ENCODE measurements around the gene ZNF543. TPM values are rescaled to one million over a fixed set of nuclear protein-coding genes. Genes with fewer than 3 reads are reported as not detected.
"Not testable (repeated sequence)": the region's sequence is repeated elsewhere in the genome, so short reads cannot be mapped to it uniquely, and the experiment has no call there.

Gene ZNF543
- total RNA-seq, 2 donors from 2014 or later = 2.8 to 3.5 TPM

GRCh38 chr19:57366776-57367175 is 46.5 kb downstream of the ZNF543 start:
- intact Hi-C loops (cut with DNase I, micrococcal nuclease) = no loop called here
- no peak for ATAC-seq
- DNase-seq = no peak

- intact Hi-C loops (cut with DNase I, micrococcal nuclease) = no loop called here
- ATAC-seq (no peak), DNase-seq (no peak)
Observed at GRCh38 chr19:57374179-57374578, 53.9 kb downstream of the ZNF543 start.

GRCh38 chr19:57374647-57375046 is 54.4 kb downstream of the ZNF543 start:
- intact Hi-C loops (cut with DNase I, micrococcal nuclease); DNase-seq; ATAC-seq: not testable (repeated sequence)

GRCh38 chr19:57376151-57376550 is 55.9 kb downstream of the ZNF543 start:
- intact Hi-C loops (cut with DNase I, micrococcal nuclease) = no loop called here
- ATAC-seq (no peak), DNase-seq (no peak)

- no peak for ATAC-seq
- no peak for DNase-seq
- intact Hi-C loops (cut with DNase I, micrococcal nuclease) = no loop called here
Observed at GRCh38 chr19:57377498-57378146, 57.4 kb downstream of the ZNF543 start.

Other genes starting within 250 kb of the ZNF543 start
- gene USP29, start 200.5 kb upstream of the ZNF543 start, total RNA-seq = not detected
- not detected for gene ZIM3, start 175.3 kb upstream of the ZNF543 start, total RNA-seq
- not detected for gene DUXA, start 153.0 kb upstream of the ZNF543 start, total RNA-seq
- gene ZNF264, start 129.0 kb upstream of the ZNF543 start, total RNA-seq = 10 to 100 TPM; 28.2 to 29.4 TPM
- gene AURKC, start 89.4 kb upstream of the ZNF543 start, total RNA-seq = under 1 TPM; 0.67 to 0.89 TPM
- gene ZNF805, start 79.8 kb upstream of the ZNF543 start, total RNA-seq = 10 to 100 TPM in 1 of 2 donors, 1 to 10 TPM in 1; 9.5 to 10.4 TPM
- 10 to 100 TPM; 33.1 to 41.6 TPM for gene ZNF460, start 40.0 kb upstream of the ZNF543 start, total RNA-seq
- gene ZNF304, start 30.8 kb downstream of the ZNF543 start, total RNA-seq = 1 to 10 TPM; 3.0 to 3.3 TPM
- gene TRAPPC2B, start 43.1 kb downstream of the ZNF543 start, total RNA-seq = 1 to 10 TPM; 4.4 to 4.5 TPM
- 1 to 10 TPM; 1.4 to 1.8 TPM for gene ZNF547, start 43.1 kb downstream of the ZNF543 start, total RNA-seq
- 10 to 100 TPM in 1 of 2 donors, 1 to 10 TPM in 1; 8.1 to 10.7 TPM for gene ZNF548, start 69.4 kb downstream of the ZNF543 start, total RNA-seq
- 10 to 100 TPM in 1 of 2 donors, 1 to 10 TPM in 1; 7.7 to 12.1 TPM for gene ZNF17, start 90.7 kb downstream of the ZNF543 start, total RNA-seq
- 1 to 10 TPM; 7.3 to 8.3 TPM for gene ZNF749, start 114.9 kb downstream of the ZNF543 start, total RNA-seq
- gene VN1R1, start 136.7 kb downstream of the ZNF543 start, total RNA-seq = under 1 TPM; 0.37 to 0.50 TPM
- 1 to 10 TPM; 3.2 to 3.8 TPM for gene ZNF772, start 157.1 kb downstream of the ZNF543 start, total RNA-seq
- 1 to 10 TPM; 3.2 to 4.0 TPM for gene ZNF419, start 167.3 kb downstream of the ZNF543 start, total RNA-seq
- gene ZNF773, start 179.5 kb downstream of the ZNF543 start, total RNA-seq = 1 to 10 TPM; 2.6 to 5.0 TPM
- gene ZNF549, start 206.9 kb downstream of the ZNF543 start, total RNA-seq = 1 to 10 TPM; 2.7 to 3.5 TPM
- gene ZNF550, start 239.4 kb downstream of the ZNF543 start, total RNA-seq = 1 to 10 TPM; 2.7 to 5.3 TPM